GM18507 (cell line): ENCODE results near the gene EEF1AKMT3.
"Not testable (repeated sequence)": the region's sequence is repeated elsewhere in the genome, so short reads cannot be mapped to it uniquely, and the experiment has no call there.

ENCODE experiments used
- DNase-seq: peaks from one replicate; pipeline ENCODE4 v3.0.0; 2011; ENCODE audit warnings: low read depth; ENCODE audit not compliant: insufficient read length; ENCODE audit errors: extremely low spot score
- FAIRE-seq: peaks from 2 replicates; lab custom pipeline; 2011; peaks lifted over from hg19 to GRCh38; lab: Jason Lieb, UNC

Gene EEF1AKMT3

DNA sequence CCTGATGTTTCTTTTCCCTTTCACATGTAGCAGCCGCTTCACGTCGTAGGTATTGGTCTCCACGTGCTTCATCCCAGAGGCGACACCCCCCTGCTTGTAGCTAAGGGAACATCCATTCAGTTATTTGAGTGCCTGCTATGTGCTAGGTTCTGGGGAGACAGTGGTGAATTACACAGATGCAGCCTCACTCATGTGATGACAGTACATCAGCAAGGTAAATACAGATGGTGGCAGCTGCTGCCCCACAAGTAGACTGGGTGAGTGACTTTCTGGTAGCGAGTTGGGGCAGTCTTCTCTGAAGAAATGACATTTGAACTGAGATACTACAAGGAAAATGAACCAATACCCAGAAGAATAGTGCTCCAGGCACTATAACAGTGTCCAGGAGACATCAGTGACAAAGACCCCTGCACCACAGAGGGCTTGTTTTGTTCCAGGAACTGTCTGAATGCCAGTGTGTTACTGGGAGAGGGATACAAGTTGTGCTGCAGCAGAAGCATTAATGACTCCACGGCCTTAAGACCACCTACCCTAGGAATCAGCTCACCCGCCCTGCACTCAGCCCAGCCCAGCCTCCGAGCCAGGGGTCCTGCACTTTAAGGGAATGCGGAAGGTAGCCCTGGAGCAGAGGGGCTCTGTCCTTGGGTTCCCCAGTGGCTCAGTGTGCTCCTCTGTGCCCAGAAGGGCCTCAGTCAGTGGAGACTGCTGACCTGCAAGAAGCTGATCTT lies 38.8 kb downstream of the EEF1AKMT3 start:
- no peak for FAIRE-seq
- no peak for DNase-seq

DNA sequence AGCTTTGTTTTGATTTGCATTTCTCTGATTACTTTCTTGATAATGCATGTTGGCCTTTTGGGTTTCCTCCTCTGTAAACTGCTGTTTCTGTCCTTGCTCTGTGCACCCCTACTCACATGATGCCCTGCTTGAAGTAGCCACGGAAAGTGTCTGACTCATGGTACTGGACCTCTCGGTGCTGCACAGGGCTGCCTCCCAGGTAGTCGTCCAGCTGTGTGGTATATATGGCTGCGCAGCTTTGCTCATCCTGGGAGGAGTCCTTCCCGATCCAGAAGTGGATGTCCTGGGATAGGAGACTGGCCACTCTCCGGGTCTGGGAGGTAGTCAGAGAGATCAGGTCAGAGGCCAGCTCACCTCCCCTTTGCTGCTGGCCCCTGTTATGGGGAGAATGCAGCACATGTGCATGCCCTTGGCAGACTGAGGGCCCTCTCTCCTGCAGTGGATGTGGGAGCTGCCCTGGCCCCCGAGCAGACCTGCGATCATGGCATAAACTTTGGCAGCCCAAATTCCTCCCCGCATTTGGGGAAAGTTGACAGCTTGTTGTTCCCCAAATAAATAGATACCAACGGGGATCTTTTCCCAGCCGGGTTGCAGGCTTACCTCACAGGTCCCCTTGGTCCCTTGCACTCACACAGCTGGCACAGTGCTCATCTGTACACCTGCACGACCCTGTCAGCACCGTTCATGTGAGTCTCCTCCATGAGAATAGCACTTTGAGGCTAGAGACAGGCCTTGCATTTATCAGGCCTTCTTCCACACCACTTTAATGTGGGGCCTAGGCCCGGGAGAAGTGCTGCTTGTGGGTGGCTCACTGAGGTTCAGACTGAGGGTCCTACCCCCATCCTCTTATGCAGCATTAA lies 40.9 kb downstream of the EEF1AKMT3 start:
- FAIRE-seq (no peak), DNase-seq (no peak)

GRCh38 chr12:57813971-57814772 lies 41.8 kb downstream of the EEF1AKMT3 start:
- FAIRE-seq, result no peak
- no peak for DNase-seq

DNA sequence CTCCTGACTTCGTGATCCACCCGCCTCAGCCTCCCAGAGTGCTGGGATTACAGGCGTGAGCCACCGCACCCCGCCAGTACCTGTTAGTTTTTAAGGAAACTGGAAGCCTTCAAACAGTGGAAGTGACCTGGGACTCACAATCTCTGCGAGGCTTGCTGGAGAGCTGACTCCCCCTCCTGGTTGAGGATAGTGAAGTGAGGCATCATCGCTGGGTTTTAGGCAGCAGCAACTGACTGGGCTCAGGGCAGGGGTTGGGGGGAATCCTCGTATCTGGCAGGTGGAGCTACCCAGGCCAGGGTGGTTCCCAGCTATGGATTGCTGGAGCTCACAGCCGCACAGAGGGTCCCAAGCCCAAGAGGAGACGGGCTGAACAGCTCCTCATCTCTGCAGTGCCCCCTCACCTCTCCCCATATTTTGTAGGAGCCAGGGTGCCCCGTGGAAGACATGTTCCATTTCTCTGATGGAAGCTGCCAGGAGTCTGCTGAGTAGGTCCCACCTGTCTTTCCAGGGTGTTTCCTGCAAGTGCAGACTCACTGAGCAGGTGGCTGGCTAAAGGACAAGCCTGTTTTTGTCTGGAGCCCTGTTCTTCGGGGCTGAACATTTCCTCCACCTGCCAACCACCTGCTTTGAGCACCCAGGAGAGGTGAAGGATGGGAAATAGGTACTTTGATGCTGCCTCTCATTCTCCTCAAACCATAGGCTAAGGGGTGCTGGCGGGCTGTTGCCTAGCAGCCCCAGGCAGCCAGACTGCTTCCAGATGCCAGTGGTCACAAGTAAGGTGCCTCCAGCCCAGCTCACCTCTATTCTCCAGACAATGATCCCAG lies 43.0 kb downstream of the EEF1AKMT3 start:
- FAIRE-seq (no peak), DNase-seq (no peak)

DNA sequence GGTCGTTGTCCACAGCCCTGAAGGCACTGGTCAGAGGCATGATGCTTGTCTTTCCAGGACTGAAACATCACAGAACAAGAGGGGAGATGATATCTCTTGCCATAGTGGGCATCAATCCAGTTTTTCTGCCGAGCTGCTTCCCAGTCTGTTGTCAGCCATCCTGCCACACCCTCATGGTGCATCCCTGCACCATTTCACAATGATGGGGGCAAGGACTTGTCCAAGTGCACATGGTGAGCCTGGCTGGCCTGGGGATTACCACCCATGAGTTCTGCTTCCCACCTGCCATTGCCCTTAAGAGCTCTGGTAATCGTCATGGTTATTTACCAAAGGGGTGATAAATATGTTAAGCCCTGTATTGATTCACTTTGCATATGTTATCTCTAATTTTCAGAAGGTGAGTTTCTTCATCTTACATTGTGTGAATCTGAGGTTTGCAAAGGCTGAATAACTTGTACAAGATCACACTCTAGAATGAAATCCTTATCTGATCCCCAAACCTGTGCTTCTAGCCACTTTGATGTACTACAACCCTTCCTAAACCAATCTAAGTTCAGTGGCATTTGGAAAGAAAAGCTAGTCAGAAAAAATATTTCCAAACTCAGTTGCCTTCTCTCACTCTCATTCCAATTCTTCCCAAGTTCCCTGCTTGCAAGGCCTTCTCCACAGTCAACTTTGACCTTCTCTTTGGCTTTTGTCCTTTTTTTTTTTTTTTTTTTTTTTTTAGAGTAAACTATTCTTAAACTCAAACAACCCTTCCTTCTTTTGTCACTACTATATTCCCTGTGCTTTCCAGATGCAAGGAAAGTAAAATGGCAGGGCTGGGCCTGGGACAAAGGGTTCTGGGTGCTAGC lies 43.8 kb downstream of the EEF1AKMT3 start:
- DNase-seq, result no peak
- no peak for FAIRE-seq

- DNase-seq (no peak), FAIRE-seq (no peak)
Measured at GRCh38 chr12:57816855-57817151, 44.4 kb downstream of the EEF1AKMT3 start.

DNA sequence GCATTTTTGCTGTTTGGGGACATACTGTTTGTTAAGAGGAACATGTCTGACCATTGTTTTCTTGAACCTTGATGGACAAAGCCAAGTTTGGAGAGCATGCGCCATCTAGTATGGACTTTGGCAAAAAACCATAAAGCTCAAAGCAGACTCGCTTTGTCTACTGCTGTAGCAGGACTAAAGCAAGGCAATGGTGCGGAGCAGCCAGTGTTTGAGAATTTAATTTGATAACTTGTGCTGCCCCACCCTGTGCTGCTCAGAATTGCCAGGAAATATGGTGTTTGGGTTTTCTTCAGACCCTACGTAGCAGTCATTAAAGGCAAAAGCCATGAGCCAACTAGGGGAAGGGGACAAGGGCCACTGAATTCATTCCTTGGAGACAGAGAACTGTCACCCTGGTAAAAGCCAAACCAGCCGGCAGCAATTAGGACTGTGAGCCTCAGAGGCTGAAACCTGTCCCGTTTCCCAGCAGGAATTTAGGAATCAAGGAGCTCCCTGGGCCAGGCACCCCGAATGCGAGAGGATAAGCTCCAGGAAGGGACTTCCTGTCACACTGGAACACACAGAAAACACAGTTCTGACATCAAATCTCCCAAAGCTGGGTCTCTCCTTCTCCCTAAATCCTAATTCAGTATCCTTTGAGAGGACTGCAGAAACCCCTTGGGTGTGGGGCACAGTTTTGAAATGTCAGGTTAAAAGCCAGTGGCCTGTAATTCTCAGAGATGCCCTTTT lies 45.0 kb downstream of the EEF1AKMT3 start:
- FAIRE-seq, result no peak

GRCh38 chr12:57817990-57818331 lies 45.5 kb downstream of the EEF1AKMT3 start:
- not testable (repeated sequence) for DNase-seq, FAIRE-seq

More for the DNA sequence above, 45.0 kb downstream of the EEF1AKMT3 start:
- no peak for DNase-seq

GRCh38 chr12:57820119-57820518 lies 47.7 kb downstream of the EEF1AKMT3 start:
- DNase-seq, FAIRE-seq: not testable (repeated sequence)

DNA sequence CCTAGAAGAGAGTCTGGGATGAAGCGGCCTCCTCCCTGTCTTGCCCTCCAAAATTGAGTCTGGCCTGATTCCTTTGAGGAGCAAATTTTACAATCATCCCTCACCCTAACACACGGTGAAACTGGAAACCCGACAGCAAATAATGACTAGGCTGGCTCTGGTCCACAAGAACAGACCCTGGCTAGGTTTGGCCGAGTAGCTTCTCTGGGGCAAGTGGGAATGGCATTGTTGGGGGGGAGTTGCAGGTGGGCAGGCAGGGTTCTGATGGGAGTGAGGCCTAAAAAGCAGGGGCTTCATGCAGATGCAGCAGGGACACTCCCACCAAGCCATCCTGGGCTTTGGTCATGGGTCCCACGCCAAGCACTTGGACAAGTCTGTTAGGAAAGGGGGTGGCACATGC lies 48.6 kb downstream of the EEF1AKMT3 start:
- not testable (repeated sequence) for FAIRE-seq, DNase-seq

- no peak for FAIRE-seq
- DNase-seq, result no peak
Measured at GRCh38 chr12:57821474-57822214, 49.2 kb downstream of the EEF1AKMT3 start.

- DNase-seq (no peak), FAIRE-seq (no peak)
Measured at GRCh38 chr12:57822392-57823130, 50.1 kb downstream of the EEF1AKMT3 start.

DNA sequence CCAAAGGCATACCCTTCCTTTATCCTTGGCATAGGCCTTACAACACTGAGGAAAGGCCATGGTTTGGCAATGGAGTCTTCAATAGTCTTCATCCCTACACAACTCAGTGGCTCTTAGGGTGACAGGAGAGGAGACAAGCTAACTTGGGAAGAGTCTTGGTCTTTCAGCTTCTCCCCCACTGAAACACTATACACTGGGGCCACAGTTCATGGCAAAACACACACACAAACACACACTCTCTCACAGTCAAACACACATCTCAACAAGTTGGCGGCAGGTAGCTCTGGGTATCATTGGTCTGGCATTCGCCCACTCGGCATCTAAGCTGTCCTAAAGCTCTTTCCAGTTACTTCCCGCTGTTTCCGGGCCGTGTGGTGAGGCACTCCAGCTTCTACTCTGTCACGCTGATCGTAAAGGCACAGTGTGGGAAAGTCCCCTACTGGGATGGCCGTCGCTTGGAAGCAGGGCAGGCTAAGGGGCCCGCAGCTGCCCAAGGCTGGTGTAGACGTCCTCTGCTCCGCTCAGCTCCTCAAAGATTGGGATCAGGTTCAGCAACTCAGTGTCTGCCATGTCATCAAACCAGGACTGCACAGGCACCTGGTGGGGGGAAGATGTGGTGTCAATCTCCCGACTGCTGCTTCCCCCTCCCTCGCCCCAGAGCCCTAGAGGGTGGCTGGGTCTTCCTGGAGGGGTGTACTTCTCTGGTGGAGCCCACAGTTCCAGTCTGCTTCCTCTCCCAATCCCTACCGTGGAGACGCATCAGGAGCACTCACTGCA lies 50.9 kb downstream of the EEF1AKMT3 start:
- no peak for DNase-seq
- FAIRE-seq, result peak; percentile 33

DNA sequence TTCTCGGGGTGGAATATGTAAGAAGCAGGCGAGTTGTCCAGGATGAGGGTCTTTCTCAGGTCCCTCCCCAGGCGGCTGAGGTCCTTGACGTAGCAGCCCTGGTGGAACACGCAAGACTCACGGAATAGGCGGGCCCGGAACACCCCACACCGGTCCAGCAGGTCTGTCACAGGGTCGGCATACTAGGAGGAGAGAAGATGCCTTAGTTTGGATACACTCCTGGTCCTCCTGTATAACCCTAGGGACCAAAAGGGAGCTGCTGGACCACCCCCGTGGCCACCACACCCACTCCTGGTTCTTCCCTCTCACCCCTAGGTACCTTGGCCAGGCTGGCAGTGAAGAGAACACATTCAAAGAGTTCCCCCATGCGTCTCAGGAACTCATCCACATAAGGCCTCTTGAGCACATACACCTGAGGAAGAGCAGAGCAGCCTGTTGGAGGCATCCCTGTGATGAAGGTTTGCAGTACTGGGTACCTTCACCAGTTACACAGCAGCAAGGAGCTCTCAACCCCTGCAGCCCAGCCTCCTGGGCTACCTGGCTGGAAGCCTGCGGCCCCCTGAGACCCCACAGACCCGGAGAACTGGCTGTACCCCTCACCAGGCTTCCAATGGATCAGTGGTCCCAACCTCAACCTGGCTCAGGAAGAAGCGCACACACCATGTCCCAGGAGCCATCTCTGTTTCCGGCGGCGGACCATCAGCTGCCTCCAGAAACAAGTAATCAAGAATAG lies 51.7 kb downstream of the EEF1AKMT3 start:
- DNase-seq, result no peak
- no peak for FAIRE-seq

- FAIRE-seq, result no peak
- DNase-seq, result no peak
Measured at GRCh38 chr12:57825451-57825850, 53.0 kb downstream of the EEF1AKMT3 start.
